Ovary (tissue), 3 donors: ENCODE measurements around the gene GPR26.

Experiments used
- CTCF ChIP-seq, 3 donors: fragments of 450-650 bp in 2 of 3; fragments of 200-600 bp in 1 of 3; IDR thresholded peaks; one replicate each; pipeline versions ENCODE4 v1.5.1 to v1.8.0; 2016 to 2022; ENCODE audit warnings: antibody characterized with exemption in 3 of 3, mild to moderate bottlenecking in 1 of 3
- POLR2A ChIP-seq: fragments of 450-650 bp; IDR thresholded peaks from one replicate; pipeline ENCODE4 v1.6.1; 2017; ENCODE audit warnings: antibody characterized with exemption, mild to moderate bottlenecking, moderate library complexity
- donor health status: DM: no; HTN: no; CAD: no.

GRCh38 chr10:123633106-123633505, 33.0 kb upstream of the GPR26 start:
- TF ChIP-seq CTCF (IDR thresholded peaks at IDR 0.05): no peak
- no peak for TF ChIP-seq POLR2A
